Measurements from ENCODE around the gene SAMMSON. TPM values are rescaled to one million over a fixed set of nuclear protein-coding genes. Genes with fewer than 3 reads are reported as not detected.

The SAMMSON gene
- polyA plus RNA-seq, 1 of the 3 experiments (the other 2 are of a cell fraction) = not detected

DNA sequence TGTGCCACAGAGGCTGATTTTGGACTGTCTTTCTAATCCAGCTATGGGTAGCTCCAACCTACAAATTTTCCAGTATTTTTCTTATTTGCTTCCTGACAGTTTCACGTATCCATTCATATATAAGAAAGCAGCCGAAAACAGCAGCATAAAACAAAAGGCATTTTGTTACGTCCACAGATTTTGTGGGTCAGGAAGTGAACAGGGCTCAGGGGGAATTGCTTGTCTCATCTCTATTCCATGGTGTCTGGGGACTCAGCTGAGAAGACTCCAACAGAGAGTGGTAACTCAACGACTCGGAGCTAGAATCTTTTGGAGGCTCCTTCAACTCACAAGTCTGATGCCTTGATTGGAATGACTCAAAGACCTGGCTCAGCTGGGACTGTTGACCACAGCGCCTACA, 11.7 kb upstream of the SAMMSON start:
- Histone ChIP-seq H3K4me2 (no peak overlapping the region), H4K20me1 (ENCODE audit: insufficient read depth) (no peaks in the 10 kb centered on the region), H3K9ac (no peak overlapping the region), H3K4me3 (ENCODE audit: low read depth in 2 of 2, low read length in 1 of 2) (no peak overlapping the region), H3K9me2 (no peaks in the 10 kb centered on the region), H3K4me1 (ENCODE audit: control insufficient read depth in 1 of 2, insufficient read depth in 2 of 2, low read depth in 1 of 2, low read length in 1 of 2) (no peaks in the 10 kb centered on the region; a peak in 1 of 4 replicates), H3K27ac (ENCODE audit: low read depth in 2 of 2, low read length in 1 of 2) (no peak overlapping the region), H3K27me3 (ENCODE audit: insufficient read depth) (no peaks in the 10 kb centered on the region; the same call in 1 of the 2 replicates), H3K36me3 (replicated peaks in 1 of 2; ENCODE audit: control insufficient read depth in 1 of 2, insufficient read depth in 2 of 2, low read length in 1 of 2) (no peaks in the 10 kb centered on the region), H2AFZ (ENCODE audit: low read depth) (no peak overlapping the region), H3K79me2 (ENCODE audit: insufficient read depth) (no peaks in the 10 kb centered on the region), H3F3A (replicated peaks; ENCODE audit: insufficient read depth) (no peaks in the 10 kb centered on the region), H3K9me3 (no peaks in the 10 kb centered on the region)
- ChIA-PET POLR2A (no interaction called here), CTCF (no interaction called here)
- TF ChIP-seq FOSL2 (IDR thresholded peaks at IDR 0.05; ENCODE audit: borderline replicate concordance, low read depth) (no peak), EZH2phosphoT487 (IDR thresholded peaks at IDR 0.05; ENCODE audit: borderline replicate concordance, low read depth) (no peak), RFX5 (IDR thresholded peaks at IDR 0.05; ENCODE audit: low read length) (no peak), PBX3 (IDR thresholded peaks at IDR 0.05) (no peak), FOXJ3 (CRISPR knock-in tag; IDR thresholded peaks at IDR 0.05) (no peak), TAF1 (IDR thresholded peaks at IDR 0.05; ENCODE audit: borderline replicate concordance, low read depth, low read length) (no peak), SIN3A (IDR thresholded peaks at IDR 0.05; ENCODE audit: borderline replicate concordance, low read depth, low read length) (no peak), EP300 (IDR thresholded peaks at IDR 0.05; ENCODE audit: borderline replicate concordance in 1 of 2, low read depth in 1 of 2, low read length in 1 of 2) (no peak), IRF3 (IDR thresholded peaks at IDR 0.05; ENCODE audit: low read depth, low read length) (no peak), RAD21 (IDR thresholded peaks at IDR 0.05; ENCODE audit: low read length) (no peak), CHD2 (IDR thresholded peaks at IDR 0.05; ENCODE audit: low read length, partially characterized antibody) (no peak), ELF1 (IDR thresholded peaks at IDR 0.05) (no peak), MXI1 (IDR thresholded peaks at IDR 0.05; ENCODE audit: low read depth, low read length) (no peak), GABPA (IDR thresholded peaks at IDR 0.05; ENCODE audit: low read depth) (no peak), TCF12 (IDR thresholded peaks at IDR 0.05) (no peak), RXRA (IDR thresholded peaks at IDR 0.05; ENCODE audit: borderline replicate concordance, low read depth) (no peak)
- TF ChIP-seq, protein P1, sequence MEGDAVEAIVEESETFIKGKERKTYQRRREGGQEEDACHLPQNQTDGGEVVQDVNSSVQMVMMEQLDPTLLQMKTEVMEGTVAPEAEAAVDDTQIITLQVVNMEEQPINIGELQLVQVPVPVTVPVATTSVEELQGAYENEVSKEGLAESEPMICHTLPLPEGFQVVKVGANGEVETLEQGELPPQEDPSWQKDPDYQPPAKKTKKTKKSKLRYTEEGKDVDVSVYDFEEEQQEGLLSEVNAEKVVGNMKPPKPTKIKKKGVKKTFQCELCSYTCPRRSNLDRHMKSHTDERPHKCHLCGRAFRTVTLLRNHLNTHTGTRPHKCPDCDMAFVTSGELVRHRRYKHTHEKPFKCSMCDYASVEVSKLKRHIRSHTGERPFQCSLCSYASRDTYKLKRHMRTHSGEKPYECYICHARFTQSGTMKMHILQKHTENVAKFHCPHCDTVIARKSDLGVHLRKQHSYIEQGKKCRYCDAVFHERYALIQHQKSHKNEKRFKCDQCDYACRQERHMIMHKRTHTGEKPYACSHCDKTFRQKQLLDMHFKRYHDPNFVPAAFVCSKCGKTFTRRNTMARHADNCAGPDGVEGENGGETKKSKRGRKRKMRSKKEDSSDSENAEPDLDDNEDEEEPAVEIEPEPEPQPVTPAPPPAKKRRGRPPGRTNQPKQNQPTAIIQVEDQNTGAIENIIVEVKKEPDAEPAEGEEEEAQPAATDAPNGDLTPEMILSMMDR (IDR thresholded peaks at IDR 0.05) = no peak
- TF ChIP-seq, protein P2, sequence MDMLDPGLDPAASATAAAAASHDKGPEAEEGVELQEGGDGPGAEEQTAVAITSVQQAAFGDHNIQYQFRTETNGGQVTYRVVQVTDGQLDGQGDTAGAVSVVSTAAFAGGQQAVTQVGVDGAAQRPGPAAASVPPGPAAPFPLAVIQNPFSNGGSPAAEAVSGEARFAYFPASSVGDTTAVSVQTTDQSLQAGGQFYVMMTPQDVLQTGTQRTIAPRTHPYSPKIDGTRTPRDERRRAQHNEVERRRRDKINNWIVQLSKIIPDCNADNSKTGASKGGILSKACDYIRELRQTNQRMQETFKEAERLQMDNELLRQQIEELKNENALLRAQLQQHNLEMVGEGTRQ (IDR thresholded peaks at IDR 0.05; ENCODE audit: borderline replicate concordance, low read depth, low read length) = no peak
- DNase-seq = no peak
- 76% methylated on average over 5 of the region's 6 CpGs for WGBS (ENCODE audit: low lambda C conversion rate)

Measured in SK-N-SH (cell line).